ENCODE data around the gene ZFHX3.

Gene ZFHX3

GRCh38 chr16:72894293-72895151 lies 153.4 kb downstream of the ZFHX3 start:
- Mint-ChIP-seq H3K4me3 (no peak overlapping the region), H3K4me1 (ENCODE audit: low read depth) (no peaks in the 10 kb centered on the region), H3K27me3 (no peaks in the 10 kb centered on the region), H3K36me3 (no peaks in the 10 kb centered on the region), H3K27ac (no peak overlapping the region), H3K9me3 (ENCODE audit: low read depth) (no peaks in the 10 kb centered on the region)

- Mint-ChIP-seq H3K9me3 (ENCODE audit: low read depth) (no peaks in the 10 kb centered on the region), H3K4me1 (ENCODE audit: low read depth) (no peaks in the 10 kb centered on the region), H3K36me3 (no peaks in the 10 kb centered on the region), H3K4me3 (no peak overlapping the region), H3K27ac (no peak overlapping the region), H3K27me3 (no peaks in the 10 kb centered on the region)
These were observed 156.4 kb downstream of the ZFHX3 start for GRCh38 chr16:72891291-72892227.

- Mint-ChIP-seq H3K36me3 (no peaks in the 10 kb centered on the region), H3K4me3 (no peak overlapping the region), H3K27ac (no peak overlapping the region), H3K4me1 (ENCODE audit: low read depth) (no peaks in the 10 kb centered on the region), H3K27me3 (no peaks in the 10 kb centered on the region), H3K9me3 (ENCODE audit: low read depth) (no peaks in the 10 kb centered on the region)
These were observed 157.3 kb downstream of the ZFHX3 start for GRCh38 chr16:72890587-72890986.

GRCh38 chr16:72889616-72890582 lies 158.0 kb downstream of the ZFHX3 start:
- no peak overlapping the region for H3K4me3 Mint-ChIP-seq
- no peaks in the 10 kb centered on the region for H3K27me3 Mint-ChIP-seq
- no peaks in the 10 kb centered on the region for H3K36me3 Mint-ChIP-seq
- no peaks in the 10 kb centered on the region for H3K4me1 Mint-ChIP-seq (ENCODE audit: low read depth)
- no peaks in the 10 kb centered on the region for H3K9me3 Mint-ChIP-seq (ENCODE audit: low read depth)
- no peak overlapping the region for H3K27ac Mint-ChIP-seq

GRCh38 chr16:72887537-72887936 lies 160.4 kb downstream of the ZFHX3 start:
- Mint-ChIP-seq H3K27me3 (no peaks in the 10 kb centered on the region), H3K36me3 (no peaks in the 10 kb centered on the region), H3K9me3 (ENCODE audit: low read depth) (no peaks in the 10 kb centered on the region), H3K27ac (no peak overlapping the region), H3K4me1 (ENCODE audit: low read depth) (no peaks in the 10 kb centered on the region), H3K4me3 (no peak overlapping the region)

GRCh38 chr16:72886346-72886974 lies 161.5 kb downstream of the ZFHX3 start:
- Mint-ChIP-seq H3K9me3 (ENCODE audit: low read depth) (no peaks in the 10 kb centered on the region), H3K4me3 (no peak overlapping the region), H3K27me3 (no peaks in the 10 kb centered on the region), H3K27ac (no peak overlapping the region), H3K4me1 (ENCODE audit: low read depth) (no peaks in the 10 kb centered on the region), H3K36me3 (no peaks in the 10 kb centered on the region)

GRCh38 chr16:72884573-72884972 lies 163.4 kb downstream of the ZFHX3 start:
- Mint-ChIP-seq H3K9me3 (ENCODE audit: low read depth) (no peaks in the 10 kb centered on the region), H3K4me3 (no peak overlapping the region)

GRCh38 chr16:72884037-72884436 lies 163.9 kb downstream of the ZFHX3 start:
- Mint-ChIP-seq H3K4me1 (ENCODE audit: low read depth) (no peaks in the 10 kb centered on the region), H3K27ac (no peak overlapping the region), H3K36me3 (no peaks in the 10 kb centered on the region), H3K4me3 (no peak overlapping the region), H3K9me3 (ENCODE audit: low read depth) (no peaks in the 10 kb centered on the region), H3K27me3 (no peaks in the 10 kb centered on the region)

More at GRCh38 chr16:72884573-72884972, 163.4 kb downstream of the ZFHX3 start:
- Mint-ChIP-seq H3K4me1 (ENCODE audit: low read depth) (no peaks in the 10 kb centered on the region), H3K36me3 (no peaks in the 10 kb centered on the region), H3K27me3 (no peaks in the 10 kb centered on the region), H3K27ac (no peak overlapping the region)

- H3K27me3 Mint-ChIP-seq, result peaks cover 3% of the 10 kb centered on the region
- H3K36me3 Mint-ChIP-seq, result no peaks in the 10 kb centered on the region
- H3K9me3 Mint-ChIP-seq (ENCODE audit: low read depth), result no peaks in the 10 kb centered on the region
- H3K4me1 Mint-ChIP-seq (ENCODE audit: low read depth), result peaks cover 16% of the 10 kb centered on the region
- H3K27ac Mint-ChIP-seq, result no peak overlapping the region
- H3K4me3 Mint-ChIP-seq, result no peak overlapping the region
These were observed 168.1 kb downstream of the ZFHX3 start for GRCh38 chr16:72879846-72880245.

GRCh38 chr16:72878301-72879269 lies 169.3 kb downstream of the ZFHX3 start:
- Mint-ChIP-seq H3K27ac (no peak overlapping the region), H3K4me1 (ENCODE audit: low read depth) (peaks cover 16% of the 10 kb centered on the region), H3K36me3 (no peaks in the 10 kb centered on the region)

GRCh38 chr16:72877374-72878028 lies 170.4 kb downstream of the ZFHX3 start:
- H3K27me3 Mint-ChIP-seq, result peaks cover 3% of the 10 kb centered on the region
- no peaks in the 10 kb centered on the region for H3K36me3 Mint-ChIP-seq
- no peak overlapping the region for H3K4me3 Mint-ChIP-seq
- no peak overlapping the region for H3K27ac Mint-ChIP-seq
- H3K4me1 Mint-ChIP-seq (ENCODE audit: low read depth), result peaks cover 16% of the 10 kb centered on the region
- H3K9me3 Mint-ChIP-seq (ENCODE audit: low read depth), result no peaks in the 10 kb centered on the region

More at GRCh38 chr16:72878301-72879269, 169.3 kb downstream of the ZFHX3 start:
- peaks cover 3% of the 10 kb centered on the region for H3K27me3 Mint-ChIP-seq
- no peak overlapping the region for H3K4me3 Mint-ChIP-seq
- no peaks in the 10 kb centered on the region for H3K9me3 Mint-ChIP-seq (ENCODE audit: low read depth)

- Mint-ChIP-seq H3K27me3 (peaks cover 3% of the 10 kb centered on the region), H3K27ac (no peak overlapping the region), H3K4me3 (no peak overlapping the region)
These were observed 171.0 kb downstream of the ZFHX3 start for GRCh38 chr16:72876981-72877373.

GRCh38 chr16:72876221-72876620 lies 171.7 kb downstream of the ZFHX3 start:
- H3K4me3 Mint-ChIP-seq, result no peak overlapping the region
- H3K27me3 Mint-ChIP-seq, result peaks cover 3% of the 10 kb centered on the region
- H3K27ac Mint-ChIP-seq, result no peak overlapping the region
- peaks cover 16% of the 10 kb centered on the region for H3K4me1 Mint-ChIP-seq (ENCODE audit: low read depth)
- H3K9me3 Mint-ChIP-seq (ENCODE audit: low read depth), result no peaks in the 10 kb centered on the region
- no peaks in the 10 kb centered on the region for H3K36me3 Mint-ChIP-seq

More at GRCh38 chr16:72876981-72877373, 171.0 kb downstream of the ZFHX3 start:
- Mint-ChIP-seq H3K36me3 (no peaks in the 10 kb centered on the region), H3K4me1 (ENCODE audit: low read depth) (peaks cover 16% of the 10 kb centered on the region), H3K9me3 (ENCODE audit: low read depth) (no peaks in the 10 kb centered on the region)

All from activated naive CD8-positive, alpha-beta T cell (primary cell).